Sigmoid colon (tissue), 7 donors: ENCODE measurements around the gene MRPL21. TPM values are rescaled to one million over a fixed set of nuclear protein-coding genes. Genes with fewer than 3 reads are reported as not detected.

Experiments used
- DNase-seq: peaks from one replicate; pipeline ENCODE4 v3.0.0-alpha.2; 2019
- H3K27ac ChIP-seq, 4 donors: fragments of 200-600 bp; sonication (generic); one replicate each; pipeline ENCODE4 v1.5.1; 2016 to 2019; ENCODE audit warnings: mild to moderate bottlenecking in 1 of 4
- H3K27me3 ChIP-seq, 3 donors: fragments of 200-600 bp; sonication (generic); one replicate each; pipeline ENCODE4 v1.5.1; 2019; ENCODE audit warnings: mild to moderate bottlenecking in 1 of 3
- H3K36me3 ChIP-seq, 4 donors: fragments of 200-600 bp; sonication (generic); one replicate each; pipeline ENCODE4 v1.5.1; 2016 to 2019
- H3K4me1 ChIP-seq, 4 donors: fragments of 200-600 bp; sonication (generic); one replicate each; pipeline ENCODE4 v1.5.1; 2017 to 2019
- H3K4me3 ChIP-seq, 4 donors: fragments of 200-600 bp; sonication (generic); one replicate each; pipeline ENCODE4 v1.5.1; 2017 to 2019; ENCODE audit warnings: mild to moderate bottlenecking in 2 of 4, moderate library complexity in 1 of 4
- H3K9me3 ChIP-seq, 4 donors: fragments of 200-600 bp in 3 of 4; sonication (generic) in 3 of 4; one replicate each; pipeline versions ENCODE4 v1.5.1 to v1.6.1; 2013 to 2019
- EP300 ChIP-seq, 4 donors: sonication (generic); formaldehyde crosslinking; IDR thresholded peaks; one replicate each; pipeline ENCODE4 v1.6.1; 2017; ENCODE audit warnings: antibody characterized with exemption in 4 of 4
- POLR2A ChIP-seq, 2 donors: fragments of 450-650 bp; IDR thresholded peaks; one replicate each; pipeline ENCODE4 v1.6.1; 2016; ENCODE audit warnings: antibody characterized with exemption in 2 of 2, mild to moderate bottlenecking in 2 of 2, moderate library complexity in 2 of 2
- POLR2AphosphoS5 ChIP-seq, 4 donors: sonication (generic); formaldehyde crosslinking; IDR thresholded peaks; one replicate each; pipeline ENCODE4 v1.6.1; 2017; ENCODE audit warnings: antibody characterized with exemption in 4 of 4
- WGBS, 2 donors: extraction: QIAGEN DNeasy Blood & Tissue Kit; methylation state at CpG; one replicate each; pipeline ENCODE4 v1.1.7; 2013; 5-methylcytosine and 5-hydroxymethylcytosine counted together
- intact Hi-C: fragments of 100-400 bp; cut with DNase I; formaldehyde crosslinking; loops from one replicate; pipeline ENCODE4 v1.15.1; 2023
- polyA plus RNA-seq, 3 donors: library from polyadenylated mRNA; stranded (reverse); fragments of 200-250 nt; gene quantifications; one replicate each; pipeline ENCODE4 v1.2.3, GENCODE V29; 2013
- total RNA-seq, 4 donors: library from RNA; depleted of rRNA; stranded (reverse); fragments of >200 nt; gene quantifications; one replicate each; pipeline ENCODE4 v1.1.0, GENCODE V29; 2016
- TF ChIP-seq, protein P1 (sequence below), 4 experiments: fragments of 450-650 bp in 3 of 4; fragments of 200-600 bp in 1 of 4; IDR thresholded peaks; one replicate each; pipeline ENCODE4 v1.5.1; 2016 to 2019; ENCODE audit warnings: antibody characterized with exemption in 4 of 4, mild to moderate bottlenecking in 3 of 4, moderate library complexity in 2 of 4
- donor health status: healthy with polysubstance abuse.
- donor health status: Bipolar disorder and iron deficiency.
- donor health status: healthy.

The MRPL21 gene
- total and polyA plus RNA-seq, 7 donors, result 53.7 to 134 (median 99.1) TPM

DNA sequence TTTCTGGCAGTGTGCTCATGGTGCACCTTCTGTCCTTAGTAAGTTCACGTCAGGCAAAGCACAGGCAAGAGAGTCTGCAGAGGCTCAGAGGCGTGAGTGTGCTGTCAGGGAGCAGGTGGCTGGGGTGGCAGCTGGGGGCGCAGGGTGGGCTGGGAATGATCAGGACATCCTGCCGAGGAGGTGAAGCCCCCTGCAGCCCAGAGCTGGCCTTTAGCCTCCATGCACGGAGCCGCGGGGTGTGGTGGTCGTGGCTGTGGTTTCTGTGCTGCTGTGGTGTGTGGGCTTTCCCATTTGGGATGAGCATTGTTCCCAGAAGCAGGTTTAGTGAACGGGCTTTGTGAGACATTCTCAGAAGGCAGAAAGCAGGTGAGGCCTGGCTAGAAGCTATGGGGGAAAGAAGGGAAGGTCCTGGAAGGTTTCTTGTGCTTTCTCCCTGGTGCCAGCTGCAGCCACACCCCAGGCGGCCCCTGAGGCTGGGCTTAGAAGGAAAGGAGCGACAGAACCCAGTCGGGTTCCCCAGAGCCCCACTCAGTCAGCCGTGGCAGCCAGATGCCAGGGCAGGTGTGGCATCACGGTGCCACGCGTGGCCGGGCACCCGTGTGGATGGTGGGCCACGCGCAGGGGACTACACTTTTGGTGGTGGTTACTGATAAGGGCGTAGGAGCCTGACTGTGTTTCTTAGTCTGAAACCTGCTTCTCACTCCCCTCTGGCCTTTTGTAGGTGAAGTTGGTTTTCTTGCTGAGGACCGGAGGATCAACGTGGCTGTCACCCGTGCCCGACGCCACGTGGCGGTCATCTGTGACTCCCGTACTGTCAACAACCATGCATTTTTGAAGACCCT, 32.1 kb upstream of the MRPL21 start:
- Histone ChIP-seq H3K4me1 (peaks cover 0 to 73% (median 56%) of the 10 kb centered on the region in 4 donors), H3K27me3 (no peaks in the 10 kb centered on the region), H3K27ac (peak overlapping the region; percentile 80 to 94 (median 92)), H3K4me3 (no peak overlapping the region), H3K36me3 (peaks cover 12 to 74% (median 41%) of the 10 kb centered on the region in 4 donors), H3K9me3 (no peaks in the 10 kb centered on the region)
- WGBS, 2 donors, result 96 to 97% methylated on average over 29 of the region's 29 CpGs
- TF ChIP-seq, protein P1, sequence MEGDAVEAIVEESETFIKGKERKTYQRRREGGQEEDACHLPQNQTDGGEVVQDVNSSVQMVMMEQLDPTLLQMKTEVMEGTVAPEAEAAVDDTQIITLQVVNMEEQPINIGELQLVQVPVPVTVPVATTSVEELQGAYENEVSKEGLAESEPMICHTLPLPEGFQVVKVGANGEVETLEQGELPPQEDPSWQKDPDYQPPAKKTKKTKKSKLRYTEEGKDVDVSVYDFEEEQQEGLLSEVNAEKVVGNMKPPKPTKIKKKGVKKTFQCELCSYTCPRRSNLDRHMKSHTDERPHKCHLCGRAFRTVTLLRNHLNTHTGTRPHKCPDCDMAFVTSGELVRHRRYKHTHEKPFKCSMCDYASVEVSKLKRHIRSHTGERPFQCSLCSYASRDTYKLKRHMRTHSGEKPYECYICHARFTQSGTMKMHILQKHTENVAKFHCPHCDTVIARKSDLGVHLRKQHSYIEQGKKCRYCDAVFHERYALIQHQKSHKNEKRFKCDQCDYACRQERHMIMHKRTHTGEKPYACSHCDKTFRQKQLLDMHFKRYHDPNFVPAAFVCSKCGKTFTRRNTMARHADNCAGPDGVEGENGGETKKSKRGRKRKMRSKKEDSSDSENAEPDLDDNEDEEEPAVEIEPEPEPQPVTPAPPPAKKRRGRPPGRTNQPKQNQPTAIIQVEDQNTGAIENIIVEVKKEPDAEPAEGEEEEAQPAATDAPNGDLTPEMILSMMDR (IDR thresholded peaks at IDR 0.05), result no peak
- peak; percentile 18 to 53 (median 31) for TF ChIP-seq POLR2AphosphoS5 (IDR thresholded peaks at IDR 0.05)
- DNase-seq, result no peak
- intact Hi-C loops, result no loop called here

DNA sequence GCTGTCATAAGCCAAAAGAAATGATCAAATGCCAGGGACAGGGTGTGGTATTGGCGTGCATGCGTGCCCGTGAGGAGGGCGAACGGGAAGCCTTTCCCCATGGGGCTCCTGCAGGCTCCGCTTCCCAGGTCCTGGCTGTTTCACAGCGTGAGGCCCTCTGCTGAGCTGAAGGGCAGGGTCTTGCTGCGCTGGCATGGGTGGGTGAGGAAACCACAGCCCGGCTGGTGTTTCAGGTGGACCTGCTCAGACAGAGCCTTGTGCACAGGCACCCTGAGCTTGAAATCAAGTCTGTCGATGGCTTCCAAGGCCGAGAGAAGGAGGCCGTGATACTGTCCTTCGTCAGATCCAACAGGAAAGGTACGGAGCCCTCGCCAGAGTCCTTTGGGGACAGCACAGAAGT, 31.4 kb upstream of the MRPL21 start:
- H3K4me1 ChIP-seq, result peaks cover 0 to 73% (median 49%) of the 10 kb centered on the region in 4 donors
- intact Hi-C loops, result no loop called here
- H3K27ac ChIP-seq, result peak overlapping the region; percentile 80 to 94 (median 92)
- H3K27me3 ChIP-seq, result no peaks in the 10 kb centered on the region
- H3K36me3 ChIP-seq, result peaks cover 12 to 75% (median 46%) of the 10 kb centered on the region in 4 donors
- no peak overlapping the region for H3K4me3 ChIP-seq
- no peaks in the 10 kb centered on the region for H3K9me3 ChIP-seq
- WGBS, 2 donors, result 96 to 97% methylated on average over 15 of the region's 15 CpGs
- DNase-seq, result no peak
- no peak for TF ChIP-seq POLR2A (IDR thresholded peaks at IDR 0.05)
- TF ChIP-seq, protein P1 (IDR thresholded peaks at IDR 0.05), result no peak
- no peak for TF ChIP-seq POLR2AphosphoS5 (IDR thresholded peaks at IDR 0.05)
- no peak for TF ChIP-seq EP300 (IDR thresholded peaks at IDR 0.05)

DNA sequence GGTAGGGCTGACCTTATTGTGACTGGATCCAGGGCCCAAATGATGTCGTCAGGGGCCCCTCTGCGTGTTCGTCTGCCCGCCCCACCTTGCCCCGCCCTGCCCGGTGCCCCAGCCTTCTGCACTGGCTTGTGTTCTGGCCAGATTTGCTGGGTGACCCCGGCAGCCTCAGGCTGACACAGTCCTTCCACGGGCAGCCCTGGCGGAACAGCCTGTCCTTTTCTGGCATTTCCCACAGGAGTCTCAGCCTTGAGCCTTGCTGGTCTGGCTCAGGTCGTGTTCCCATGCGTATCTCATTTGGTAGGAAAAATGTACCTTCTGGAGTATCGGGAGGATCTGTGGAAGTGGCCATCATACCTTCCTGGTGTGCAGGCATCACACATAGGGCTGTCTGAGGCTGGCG, 31.0 kb upstream of the MRPL21 start:
- WGBS, 2 donors, result 95 to 96% methylated on average over 13 of the region's 13 CpGs

DNA sequence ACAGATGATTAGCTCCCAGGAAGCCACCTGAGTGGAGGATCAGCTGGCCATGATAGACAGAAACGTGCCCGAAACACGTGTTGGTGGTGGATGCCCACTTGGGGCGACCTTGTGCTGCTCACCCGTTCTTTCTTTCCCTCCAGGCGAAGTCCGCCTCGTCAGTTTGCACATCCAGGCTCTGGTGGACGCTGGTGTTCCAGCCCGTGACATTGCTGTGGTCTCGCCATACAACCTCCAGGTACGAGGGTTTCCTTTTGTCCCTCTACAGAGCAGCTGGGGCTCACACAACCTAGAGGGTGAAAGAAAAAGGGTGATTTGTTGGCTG, 30.7 kb upstream of the MRPL21 start:
- Histone ChIP-seq H3K9me3 (no peaks in the 10 kb centered on the region), H3K4me3 (no peak overlapping the region), H3K27ac (peak overlapping the region; percentile 80 to 94 (median 92)), H3K36me3 (peaks cover 15 to 75% (median 50%) of the 10 kb centered on the region in 4 donors), H3K4me1 (peaks cover 0 to 76% (median 48%) of the 10 kb centered on the region in 4 donors), H3K27me3 (no peaks in the 10 kb centered on the region)
- intact Hi-C loops, result no loop called here
- TF ChIP-seq POLR2AphosphoS5 (IDR thresholded peaks at IDR 0.05) (no peak), POLR2A (IDR thresholded peaks at IDR 0.05) (no peak), EP300 (IDR thresholded peaks at IDR 0.05) (no peak)
- TF ChIP-seq, protein P1 (IDR thresholded peaks at IDR 0.05), result no peak
- WGBS, 2 donors, result 94 to 95% methylated on average over 12 of the region's 12 CpGs
- DNase-seq, result no peak

More for the DNA sequence above, 31.0 kb upstream of the MRPL21 start:
- Histone ChIP-seq H3K4me3 (no peak overlapping the region), H3K27me3 (no peaks in the 10 kb centered on the region), H3K27ac (peak overlapping the region; percentile 80 to 94 (median 92)), H3K9me3 (no peaks in the 10 kb centered on the region), H3K36me3 (peaks cover 12 to 75% (median 48%) of the 10 kb centered on the region in 4 donors), H3K4me1 (peaks cover 0 to 73% (median 47%) of the 10 kb centered on the region in 4 donors)
- TF ChIP-seq POLR2AphosphoS5 (IDR thresholded peaks at IDR 0.05), result peak in 1 of 4 donors; percentile 9
- TF ChIP-seq, protein P1 (IDR thresholded peaks at IDR 0.05), result no peak
- no peak for DNase-seq
- intact Hi-C loops, result no loop called here
